NCI-H2081 treated with DMSO at 0.1 percent for 48 hours (cell line): ENCODE results near the gene FBXW8.

Experiments used
- DNase-seq: peaks from one replicate; lab custom pipeline; 2025; lab: John Stamatoyannopoulos, UW

The FBXW8 gene

DNA sequence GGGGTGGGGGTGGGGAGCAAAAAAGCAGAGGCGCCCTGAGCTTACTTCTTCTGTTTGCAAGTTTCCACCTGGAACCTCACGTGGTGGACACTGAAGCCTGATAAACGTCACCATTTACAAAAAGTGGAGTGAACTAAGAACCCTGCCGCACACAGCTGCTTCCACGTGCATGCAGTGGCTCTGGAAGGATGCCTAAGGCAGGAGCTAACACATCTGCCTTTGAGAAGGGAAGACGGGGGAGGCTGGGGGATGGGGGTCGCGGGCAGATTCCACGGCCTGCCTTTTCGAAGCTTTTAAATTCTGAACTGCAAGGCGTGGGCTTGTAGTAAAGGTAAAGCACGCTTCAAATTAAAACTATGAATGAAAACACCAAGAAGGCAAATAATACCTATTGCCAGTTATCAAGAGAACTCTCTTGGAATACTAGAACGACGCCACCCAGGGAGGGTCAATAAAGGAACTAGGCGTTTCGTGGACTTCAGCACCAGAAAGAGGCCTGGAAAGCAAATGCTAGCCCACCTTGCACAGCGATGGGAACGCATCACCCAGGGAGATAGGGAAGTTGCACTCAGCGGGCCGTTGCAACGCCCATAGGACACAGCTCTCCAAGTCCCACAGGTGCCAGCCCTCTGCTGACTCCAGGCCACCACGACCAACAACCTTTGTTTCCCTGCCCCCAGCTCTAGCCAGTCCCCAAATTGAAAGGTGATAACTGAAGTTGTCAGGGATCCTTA lies 126.7 kb downstream of the FBXW8 start:
- no peak for DNase-seq

DNA sequence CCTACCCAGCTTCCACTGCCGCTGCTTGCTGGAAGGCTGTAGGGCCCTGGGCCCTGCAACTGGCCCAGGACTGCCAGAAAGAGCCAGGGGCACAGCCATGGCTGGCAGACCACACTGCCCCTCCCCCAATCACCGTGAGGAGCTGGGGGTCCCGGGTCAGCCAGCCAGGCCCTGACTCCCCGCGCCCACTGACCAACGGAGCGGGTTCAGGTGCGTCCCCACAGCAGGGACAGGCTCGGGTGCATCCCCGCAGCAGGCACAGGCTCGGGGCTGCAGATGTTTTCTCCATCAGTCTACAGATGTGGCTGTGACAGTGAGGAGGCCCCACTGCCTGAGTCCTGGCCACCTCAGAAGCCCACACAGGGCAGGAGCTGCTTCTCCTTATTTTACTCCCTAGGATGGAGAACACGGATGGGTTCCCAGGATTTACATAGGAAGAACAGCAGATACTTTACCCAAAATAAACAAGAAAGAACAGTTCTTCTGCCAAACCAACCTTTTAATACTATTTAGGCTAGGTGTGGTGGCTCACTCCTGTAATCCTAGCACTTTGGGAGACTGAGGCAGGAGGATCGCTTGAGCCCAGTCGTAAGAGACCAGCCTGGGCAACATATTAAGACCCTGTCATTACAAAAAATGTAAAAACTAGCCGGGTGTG lies 127.4 kb downstream of the FBXW8 start:
- DNase-seq, result no peak

DNA sequence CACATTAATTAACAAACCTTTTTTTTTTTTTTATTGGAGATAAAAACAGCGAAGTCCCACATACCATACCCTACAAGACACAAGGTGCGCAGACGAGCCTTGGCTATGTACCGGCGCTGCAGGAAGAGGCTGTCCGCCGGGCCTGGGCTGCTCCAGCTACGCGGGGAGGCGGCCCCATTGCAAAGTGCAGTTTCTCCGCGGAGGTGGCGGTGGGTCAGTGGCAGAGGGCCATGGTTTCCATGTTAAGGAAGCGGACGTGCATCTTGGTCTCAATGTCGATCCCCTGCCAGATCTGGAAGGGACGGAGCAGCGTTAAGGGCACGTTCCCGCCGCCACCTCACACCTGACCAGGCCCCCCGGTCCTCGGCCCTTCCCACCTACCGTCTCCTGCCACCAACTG lies 128.2 kb downstream of the FBXW8 start:
- DNase-seq, result no peak

DNA sequence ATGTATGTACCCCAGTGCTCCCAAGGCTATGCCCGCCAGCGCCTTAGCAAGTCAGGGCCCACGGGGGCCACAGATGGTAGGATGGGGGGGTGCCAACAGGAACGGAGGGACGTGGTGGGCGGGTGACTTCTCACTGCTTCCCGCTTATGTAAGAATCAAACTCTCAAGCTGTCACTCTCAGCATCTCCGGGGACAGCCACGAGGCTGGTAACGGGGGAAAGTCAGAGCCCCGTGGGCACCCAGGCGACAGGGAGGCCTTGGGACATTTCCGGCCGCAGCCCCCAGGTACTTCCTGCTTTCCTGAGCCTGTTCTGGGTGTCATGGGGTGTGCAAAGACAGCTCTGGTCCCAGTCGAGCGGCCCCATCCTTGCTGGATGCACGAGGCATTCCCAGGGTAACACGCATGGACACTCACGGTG lies 129.2 kb downstream of the FBXW8 start:
- no peak for DNase-seq

DNA sequence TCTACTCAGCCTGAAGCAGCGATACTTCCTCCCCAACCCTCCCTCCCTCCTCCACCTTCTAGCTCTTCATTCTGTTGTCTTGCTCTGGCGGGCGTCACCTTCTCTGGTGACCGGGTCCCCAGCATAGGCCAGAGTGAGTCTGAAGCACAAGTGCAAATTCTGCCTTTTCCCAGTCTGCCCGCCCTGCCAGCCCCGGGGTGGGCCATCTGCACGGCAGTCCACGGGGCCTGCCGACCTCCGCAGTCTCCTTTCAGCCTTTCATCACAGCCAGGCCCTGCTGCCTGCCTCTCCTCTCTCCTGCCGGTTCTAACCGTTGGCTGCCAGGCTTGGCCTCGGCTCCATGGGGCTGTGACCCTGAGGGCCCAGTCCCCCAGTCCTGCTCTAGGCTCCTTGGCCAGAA lies 129.7 kb downstream of the FBXW8 start:
- no peak for DNase-seq

DNA sequence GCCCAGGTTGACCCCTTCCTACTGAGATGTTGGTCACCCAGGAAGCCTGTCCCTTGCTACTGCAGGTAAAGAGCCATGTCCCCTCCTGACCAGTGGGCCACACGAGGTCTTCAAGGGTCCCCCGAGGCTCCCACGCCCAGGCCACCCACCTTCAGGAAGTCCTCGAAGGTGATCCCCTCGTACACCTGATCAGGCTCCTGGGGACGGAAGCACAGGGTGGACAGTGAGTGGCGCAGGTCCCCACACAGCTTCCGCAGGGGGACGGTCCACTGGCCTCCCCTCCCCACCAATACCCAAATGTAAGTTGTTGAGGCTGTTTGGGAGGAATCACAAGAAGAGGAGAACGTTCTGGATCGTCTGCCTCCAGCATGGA lies 131.0 kb downstream of the FBXW8 start:
- DNase-seq, result no peak

DNA sequence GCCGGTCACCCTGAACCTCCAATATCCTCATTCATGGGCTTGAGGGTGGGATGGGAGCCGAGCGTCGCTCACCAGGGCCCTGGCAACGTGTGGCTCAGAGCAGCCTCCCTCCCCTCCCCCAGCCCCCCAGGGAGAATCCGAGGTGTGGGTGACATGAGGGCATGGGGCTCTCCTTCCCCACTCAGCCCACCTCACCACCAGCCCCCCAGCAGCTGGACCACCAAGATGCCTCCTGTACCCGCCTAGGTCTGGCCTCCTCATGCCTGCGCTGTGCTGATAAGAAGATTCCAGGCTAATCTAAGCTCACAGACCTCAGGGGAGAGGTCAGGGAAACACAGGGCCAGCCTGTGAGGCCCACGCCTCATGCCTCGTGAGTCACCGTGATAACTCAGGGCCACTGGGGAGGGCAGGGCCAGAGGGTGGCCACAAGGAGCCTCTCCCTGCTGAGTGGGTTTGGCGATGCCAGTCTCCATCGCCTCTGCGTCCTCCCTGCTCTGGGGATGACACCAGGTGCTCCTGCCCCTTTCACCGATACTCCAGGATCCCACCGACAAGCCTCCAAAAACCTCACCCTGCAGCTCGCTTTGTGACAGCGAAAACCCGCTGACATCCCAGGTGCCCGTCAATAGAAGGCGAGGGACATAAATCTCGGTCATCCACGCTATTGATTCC lies 131.6 kb downstream of the FBXW8 start:
- no peak for DNase-seq

DNA sequence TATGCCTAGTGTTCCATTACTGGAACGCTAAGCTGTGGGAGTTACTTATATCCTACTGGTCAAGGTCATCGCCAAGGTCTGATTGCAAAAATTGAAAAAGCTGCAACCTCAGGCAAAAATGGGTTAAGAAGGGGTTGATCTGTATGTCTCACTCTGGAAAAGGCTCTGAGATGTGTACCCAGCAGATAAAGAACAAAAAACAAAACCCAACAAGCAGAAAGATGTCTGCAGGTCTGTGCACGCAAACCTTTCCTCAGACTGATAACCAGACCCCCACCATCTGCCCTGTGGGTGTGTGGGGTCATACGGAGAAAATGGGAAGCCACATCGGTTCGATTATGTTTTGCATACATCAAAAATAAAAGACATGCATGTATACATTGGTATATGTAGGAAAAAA lies 132.1 kb downstream of the FBXW8 start:
- DNase-seq, result no peak

DNA sequence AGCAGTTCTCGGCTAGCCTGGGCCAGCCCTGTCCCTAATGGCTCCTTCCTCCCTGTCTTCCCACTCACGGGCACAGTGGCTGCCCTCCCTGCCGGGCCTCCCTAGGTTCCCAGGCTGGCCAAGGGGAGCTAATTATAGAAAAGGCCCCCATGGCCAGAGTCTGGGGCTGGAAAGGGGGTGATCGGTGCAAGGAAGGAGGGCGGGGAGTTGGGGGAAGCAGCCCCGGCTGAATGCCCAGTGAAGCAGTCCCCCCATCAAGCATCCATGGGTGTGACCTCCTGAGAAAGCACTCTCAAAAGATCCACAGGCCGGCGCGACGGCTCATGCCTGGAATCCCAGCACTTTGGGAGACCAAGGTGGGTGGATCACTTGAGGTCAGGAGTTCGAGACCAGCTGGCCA lies 133.6 kb downstream of the FBXW8 start:
- DNase-seq, result no peak

DNA sequence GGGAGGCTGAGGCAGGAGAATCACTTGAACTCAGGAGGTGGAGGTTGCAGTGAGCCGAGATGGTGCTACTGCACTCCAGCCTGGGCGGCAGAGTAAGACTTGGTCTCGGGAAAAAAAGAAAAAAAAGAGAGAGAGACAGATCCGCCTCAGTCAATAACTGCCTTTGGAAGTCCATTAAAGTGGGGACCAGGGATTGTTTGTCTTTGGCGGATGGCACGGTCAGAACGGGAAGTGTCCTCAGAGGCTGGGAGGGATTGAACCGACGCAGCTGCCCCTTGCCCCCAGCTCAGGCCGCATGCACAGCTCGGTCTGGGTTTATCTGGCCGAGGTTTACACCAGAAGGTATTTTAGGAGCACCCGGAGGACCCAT lies 134.0 kb downstream of the FBXW8 start:
- DNase-seq, result no peak

DNA sequence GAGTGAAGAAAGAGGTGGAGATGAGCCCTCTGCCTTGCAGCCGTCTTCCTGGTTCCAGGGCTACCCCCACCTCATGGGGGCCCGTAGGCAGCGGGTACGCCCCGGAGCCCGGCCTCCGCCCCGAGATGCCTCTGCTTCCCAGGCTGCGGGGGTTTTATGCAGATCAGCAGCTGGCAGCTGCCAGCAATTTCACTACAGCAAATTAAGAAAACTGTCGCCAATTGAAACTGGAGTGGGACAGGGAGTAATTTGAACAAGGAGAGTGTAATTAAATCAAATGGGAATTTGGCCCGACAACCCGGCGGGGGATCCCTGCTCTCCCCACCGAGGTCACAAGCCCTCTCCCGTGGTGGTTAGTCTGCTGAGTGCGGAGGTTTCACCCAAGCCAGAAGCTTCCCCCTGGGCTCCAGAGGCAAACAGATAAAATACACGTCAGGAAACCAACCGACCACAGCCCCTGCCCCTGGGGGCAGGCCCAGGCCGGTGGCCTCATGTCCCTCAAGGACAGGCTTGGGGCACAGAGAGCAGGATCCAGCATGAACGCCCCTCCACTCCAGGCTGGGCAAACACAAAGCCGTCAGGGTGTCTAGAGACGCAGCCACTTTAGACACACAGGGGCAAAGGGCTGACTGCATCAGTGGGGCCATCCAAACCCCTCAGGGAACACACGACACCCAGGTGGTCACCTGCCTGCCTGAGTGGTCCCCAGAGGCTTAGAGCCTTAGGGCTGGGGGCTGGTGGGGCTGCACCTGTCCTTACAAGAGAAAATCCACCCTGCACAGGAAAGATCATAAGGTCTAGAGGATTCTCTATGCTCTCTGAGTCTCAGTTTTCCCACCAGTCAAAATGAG lies 134.6 kb downstream of the FBXW8 start:
- DNase-seq, result peak; percentile 10

DNA sequence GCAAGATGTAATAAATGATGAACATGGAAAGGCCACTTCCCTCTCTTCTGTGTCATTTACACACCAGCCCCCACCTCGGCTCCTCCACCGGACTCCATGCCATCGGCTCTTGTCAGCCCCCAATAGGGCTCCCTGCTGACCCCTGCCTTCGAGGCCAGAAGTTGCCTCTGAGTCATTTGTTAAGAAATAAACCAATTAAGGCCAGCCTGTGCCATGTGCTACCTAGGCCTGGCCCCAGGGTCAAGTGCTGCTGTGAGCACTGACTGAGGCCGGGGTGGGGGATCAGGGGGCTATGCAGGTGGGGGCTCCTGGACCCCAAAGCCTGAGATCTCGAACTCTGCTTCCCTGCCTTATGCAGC lies 135.2 kb downstream of the FBXW8 start:
- no peak for DNase-seq

DNA sequence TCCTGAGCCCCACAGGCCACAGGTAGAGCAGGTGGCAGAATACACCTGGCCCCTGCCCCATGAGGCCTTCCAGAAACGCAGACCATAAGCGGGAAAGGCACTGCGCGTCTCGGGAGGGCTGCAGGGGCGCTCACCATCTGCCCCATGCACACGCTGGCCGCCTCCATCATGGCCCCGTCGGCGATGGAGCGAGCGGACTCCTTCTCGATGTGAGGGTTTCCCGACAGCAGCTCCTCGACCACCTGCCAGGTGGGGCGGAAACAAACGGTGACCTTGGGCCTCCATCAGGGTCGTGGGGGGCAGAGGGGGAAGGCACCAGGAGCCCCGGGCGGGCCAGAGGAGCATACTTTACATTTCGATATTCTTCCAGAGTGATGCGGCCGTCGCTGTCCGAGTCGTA lies 135.7 kb downstream of the FBXW8 start:
- no peak for DNase-seq

DNA sequence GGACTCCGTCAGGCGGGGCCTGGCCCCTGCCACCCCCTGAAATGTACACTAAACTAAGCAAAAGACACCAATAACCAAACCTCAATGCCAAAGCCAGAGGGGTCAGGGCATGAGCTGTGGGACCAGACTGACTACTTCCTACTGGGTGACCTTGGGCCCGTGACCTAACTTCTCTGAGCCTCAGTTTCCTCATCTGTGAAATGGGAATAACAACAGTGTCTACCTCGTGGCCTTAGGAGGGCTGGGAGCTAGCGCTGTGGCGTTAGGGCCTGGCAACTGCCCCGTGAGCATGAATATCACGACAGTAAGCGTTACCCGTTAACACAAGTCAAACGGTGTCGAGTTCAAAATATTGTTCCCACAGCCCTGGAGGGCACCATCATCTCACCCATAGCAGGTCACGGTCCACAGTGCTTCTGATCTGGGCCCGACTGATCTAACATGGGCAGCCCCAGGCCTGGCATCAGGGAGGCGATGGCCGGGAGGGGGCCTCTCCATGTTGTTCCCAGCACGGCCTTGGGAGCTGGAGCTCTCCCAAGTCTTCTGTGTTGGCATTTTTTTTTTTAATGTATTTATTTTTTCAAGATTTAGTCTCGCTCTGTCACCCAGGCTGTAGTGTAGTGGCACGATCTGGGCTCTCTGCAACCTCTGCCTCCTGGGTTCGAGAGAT lies 136.2 kb downstream of the FBXW8 start:
- no peak for DNase-seq

DNA sequence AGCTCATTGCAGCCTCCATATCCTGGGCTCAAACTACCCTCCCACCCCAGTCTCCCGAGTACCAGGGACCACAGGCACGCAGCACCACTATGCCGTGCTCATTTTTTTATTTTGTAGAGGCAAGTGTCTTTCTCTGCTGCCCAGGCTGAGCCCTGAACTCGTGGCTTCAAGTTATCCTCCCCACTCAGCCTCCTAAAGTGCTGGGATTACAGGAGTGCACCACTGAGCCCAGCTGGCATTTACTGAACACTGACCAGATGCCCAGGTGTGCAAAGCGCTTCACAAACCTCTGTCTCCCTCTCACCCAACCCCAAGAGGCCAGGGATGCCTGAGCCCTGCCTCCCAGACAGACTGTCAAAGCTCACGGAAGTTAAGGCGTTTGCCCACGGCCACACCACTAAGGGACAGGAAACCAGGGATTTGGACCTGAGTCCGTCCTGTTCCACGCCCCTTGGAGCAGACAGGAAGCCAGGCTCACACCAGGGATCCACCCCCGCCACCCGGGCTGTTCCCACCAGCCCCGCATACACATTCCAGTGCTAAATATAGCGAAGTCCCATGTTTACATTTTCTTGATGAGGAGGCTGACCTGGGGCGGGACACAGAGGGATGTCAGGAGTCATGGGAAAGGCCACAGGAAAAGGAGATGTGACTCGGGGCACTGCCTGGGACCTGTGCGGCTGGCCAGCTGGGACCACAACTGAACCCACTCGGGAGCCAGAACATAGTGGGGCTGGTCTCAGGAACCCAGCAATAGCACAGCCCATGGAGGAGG lies 137.2 kb downstream of the FBXW8 start:
- no peak for DNase-seq

DNA sequence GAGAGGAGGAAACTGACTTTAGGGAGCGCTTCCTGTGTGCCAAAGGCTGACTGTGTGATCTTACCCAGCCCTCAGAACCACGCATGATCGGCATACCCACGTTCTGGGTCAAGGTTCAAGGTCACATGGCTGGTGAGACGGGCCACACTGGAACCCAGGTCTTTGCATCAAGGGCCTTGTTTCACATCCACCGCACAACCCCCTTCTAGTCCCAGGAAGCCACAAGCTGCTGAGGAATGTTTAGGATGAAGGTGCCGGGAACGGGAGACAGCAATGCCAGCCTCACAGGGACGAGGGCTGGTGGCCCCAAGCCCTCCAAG lies 137.8 kb downstream of the FBXW8 start:
- DNase-seq, result no peak

DNA sequence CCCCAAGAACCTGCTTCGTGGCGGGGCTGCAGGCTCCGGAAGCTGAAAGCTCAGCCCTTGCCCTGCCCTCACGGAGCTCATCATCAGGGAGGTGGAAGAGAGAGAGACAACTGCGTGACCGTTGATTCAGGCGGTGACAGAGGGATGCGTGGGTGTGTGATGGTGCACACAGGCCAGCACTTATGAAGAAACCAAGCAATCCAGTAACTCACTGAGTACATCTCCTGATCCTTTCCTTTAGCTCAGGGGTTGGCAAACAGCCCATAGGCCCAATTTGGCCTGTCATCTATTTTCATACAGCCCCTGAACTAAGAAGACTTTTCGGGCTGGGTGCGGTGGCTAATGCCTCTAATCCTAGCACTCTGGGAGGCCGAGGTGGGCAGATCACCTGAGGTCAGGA lies 138.5 kb downstream of the FBXW8 start:
- DNase-seq, result no peak

DNA sequence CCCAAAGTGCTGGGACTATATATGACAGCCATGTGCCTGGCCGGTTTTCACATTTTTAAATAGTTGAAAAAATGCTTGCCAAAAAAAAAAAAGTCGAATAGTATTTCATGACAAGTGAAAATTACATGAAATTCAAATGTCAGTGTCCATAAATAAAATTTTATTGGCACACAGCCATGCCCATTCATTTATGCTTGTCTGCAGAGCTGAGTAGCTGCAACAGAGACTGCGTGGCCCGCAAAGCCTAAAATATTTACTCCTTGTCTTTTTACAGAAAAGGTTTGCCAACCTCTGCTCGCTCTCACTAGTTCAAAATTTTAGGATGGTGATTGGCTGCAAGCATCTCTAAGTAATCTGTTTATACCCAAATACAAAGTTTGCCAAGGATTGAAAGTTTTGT lies 139.3 kb downstream of the FBXW8 start:
- DNase-seq, result no peak

DNA sequence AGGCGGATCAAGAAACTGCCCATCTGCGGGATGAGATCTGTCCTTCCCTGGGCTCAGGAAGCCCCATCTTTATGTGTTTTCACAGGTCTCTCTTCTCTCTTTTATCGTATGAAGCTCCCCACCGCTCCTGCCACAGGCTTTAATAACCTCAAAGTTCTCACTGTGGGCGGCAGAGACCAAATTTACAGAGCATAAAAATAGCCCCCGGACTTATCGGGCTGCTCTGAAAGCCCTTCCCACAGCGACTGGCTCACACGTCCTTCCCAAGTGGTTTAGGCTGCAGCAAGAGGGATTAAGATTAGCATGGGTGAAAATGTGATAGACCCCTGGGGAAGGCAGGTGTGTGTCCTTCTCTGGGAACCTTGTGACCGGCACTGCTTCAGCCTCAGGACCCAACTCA lies 140.6 kb downstream of the FBXW8 start:
- DNase-seq, result no peak

DNA sequence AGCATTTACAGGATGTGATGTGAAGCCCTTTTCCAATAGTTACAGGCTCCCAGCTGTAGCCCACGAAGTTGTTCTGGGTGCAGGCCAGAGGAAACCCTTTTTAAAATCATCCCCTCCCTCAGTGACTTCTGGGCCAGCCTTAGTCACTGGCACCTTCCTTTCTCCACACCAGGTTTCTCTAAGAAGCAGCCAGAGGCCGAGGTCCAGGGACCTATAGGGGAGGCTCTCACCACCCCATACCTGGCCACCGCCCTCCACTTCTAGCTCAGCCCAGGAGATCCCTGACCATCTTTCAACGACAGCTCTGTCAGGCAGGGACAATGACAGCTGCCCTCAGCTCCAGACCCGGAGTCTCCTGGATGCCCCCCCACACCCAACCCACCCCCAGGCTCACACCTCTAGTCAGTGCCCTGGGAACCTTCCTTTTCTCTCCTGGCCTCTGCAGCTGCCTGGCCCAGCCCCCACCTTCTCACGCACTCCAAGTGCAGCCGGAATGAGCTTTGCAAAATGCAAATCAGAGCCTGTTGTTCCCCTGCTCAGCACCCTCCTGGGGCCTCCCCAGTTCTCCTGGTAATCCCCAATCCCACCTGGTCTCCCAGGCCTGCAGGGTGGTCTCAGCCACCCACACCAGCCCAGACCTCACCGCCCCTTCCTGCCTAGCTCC lies 141.8 kb downstream of the FBXW8 start:
- no peak for DNase-seq

DNA sequence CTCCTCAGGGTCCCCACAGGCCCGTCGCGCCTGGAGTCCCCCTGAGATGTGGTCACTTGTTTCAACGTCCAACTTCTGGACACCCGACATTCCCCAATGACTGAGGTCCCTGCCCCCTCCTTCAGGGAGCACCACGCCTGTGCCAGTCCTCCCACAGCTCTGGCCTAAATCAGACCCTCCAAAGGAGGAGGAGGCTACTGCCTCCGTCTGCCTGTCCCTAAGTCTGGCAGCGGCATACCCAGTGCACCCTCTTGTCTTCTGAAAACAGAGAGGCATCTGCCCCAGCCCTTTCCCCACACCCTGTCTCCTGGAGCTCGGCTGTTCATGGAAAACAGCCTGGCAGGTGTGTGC lies 142.3 kb downstream of the FBXW8 start:
- no peak for DNase-seq
